Liver (tissue), 9 donors: ENCODE results near the gene CD46. TPM values are rescaled to one million over a fixed set of nuclear protein-coding genes. Genes with fewer than 3 reads are reported as not detected.

Experiments
- DNase-seq: peaks from one replicate; pipeline ENCODE4 v3.0.0-alpha.2; 2017; ENCODE audit warnings: low spot score
- H3K27ac ChIP-seq, 2 donors: one replicate each; pipeline ENCODE4 v1.7.0; 2013; ENCODE audit warnings: inconsistent platforms in 2 of 2, low read length in 2 of 2, control low read depth in 1 of 2, low read depth in 1 of 2, mild to moderate bottlenecking in 1 of 2
- H3K27me3 ChIP-seq, 4 donors: one replicate each; pipeline versions ENCODE4 v1.6.1 to v1.7.0; 2013; ENCODE audit warnings: low read length in 3 of 4, inconsistent platforms in 1 of 4, mild to moderate bottlenecking in 1 of 4, moderate library complexity in 1 of 4; ENCODE audit not compliant: control insufficient read depth in 4 of 4, insufficient read depth in 4 of 4
- H3K36me3 ChIP-seq, 4 donors: one replicate each; pipeline versions ENCODE4 v1.6.1 to v1.7.0; 2013; ENCODE audit warnings: low read length in 3 of 4, mild to moderate bottlenecking in 3 of 4, low read depth in 1 of 4, moderate library complexity in 1 of 4; ENCODE audit not compliant: control insufficient read depth in 4 of 4, insufficient read depth in 3 of 4
- H3K4me1 ChIP-seq, 4 donors: one replicate each; pipeline versions ENCODE4 v1.6.1 to v1.7.0; 2013; ENCODE audit warnings: low read length in 3 of 4, mild to moderate bottlenecking in 3 of 4, moderate library complexity in 1 of 4; ENCODE audit not compliant: control insufficient read depth in 4 of 4, insufficient read depth in 4 of 4
- H3K4me3 ChIP-seq, 3 donors: one replicate each; pipeline versions ENCODE4 v1.6.1 to v1.7.0; 2013; ENCODE audit warnings: low read length in 3 of 3, control low read depth in 1 of 3, low read depth in 1 of 3, mild to moderate bottlenecking in 1 of 3
- H3K9ac ChIP-seq, 2 donors: one replicate each; pipeline ENCODE4 v1.7.0; 2013; ENCODE audit warnings: low read length in 2 of 2, mild to moderate bottlenecking in 2 of 2, moderate library complexity in 2 of 2, control low read depth in 1 of 2, low read depth in 1 of 2
- H3K9me3 ChIP-seq, 4 donors: one replicate each; pipeline versions ENCODE4 v1.6.1 to v1.7.0; 2013; ENCODE audit warnings: low read length in 3 of 4; ENCODE audit not compliant: control insufficient read depth in 4 of 4
- ATF3 ChIP-seq: IDR thresholded peaks from 2 replicates; pipeline ENCODE4 v1.6.1; 2016; ENCODE audit warnings: antibody characterized with exemption
- CTCF ChIP-seq: fragments of 150-350 bp; IDR thresholded peaks from 2 replicates; pipeline ENCODE4 v1.5.1; 2017; ENCODE audit warnings: improper control_type of control experiment, low read depth, low read length; ENCODE audit not compliant: missing input control
- EGR1 ChIP-seq, 2 donors: IDR thresholded peaks; 2 replicates each; pipeline ENCODE4 v1.6.1; 2016 to 2018; ENCODE audit warnings: antibody characterized with exemption in 2 of 2, low read depth in 2 of 2
- FOXA1 ChIP-seq: IDR thresholded peaks from 2 replicates; pipeline ENCODE4 v1.6.1; 2016; ENCODE audit warnings: antibody characterized with exemption
- GABPA ChIP-seq, 2 donors: IDR thresholded peaks in 1 of 2; conservative IDR thresholded peaks in 1 of 2; 2 replicates each; pipeline ENCODE4 v1.6.1; 2016; ENCODE audit warnings: antibody characterized with exemption in 2 of 2, mild to moderate bottlenecking in 1 of 2, moderate library complexity in 1 of 2
- HNF4A ChIP-seq, 2 donors: conservative IDR thresholded peaks; 2 replicates each; pipeline ENCODE4 v1.6.1; 2016; ENCODE audit warnings: antibody characterized with exemption in 2 of 2, mild to moderate bottlenecking in 2 of 2
- JUND ChIP-seq, 2 donors: IDR thresholded peaks; 2 replicates each; pipeline ENCODE4 v1.6.1; 2016; ENCODE audit warnings: antibody characterized with exemption in 2 of 2
- MAX ChIP-seq: IDR thresholded peaks from 2 replicates; pipeline ENCODE4 v1.6.1; 2016; ENCODE audit warnings: antibody characterized with exemption
- NR2F2 ChIP-seq: IDR thresholded peaks from 2 replicates; pipeline ENCODE4 v1.6.1; 2016; ENCODE audit warnings: antibody characterized with exemption
- RAD21 ChIP-seq, 2 donors: IDR thresholded peaks; 2 replicates each; pipeline ENCODE4 v1.6.1; 2016; ENCODE audit warnings: antibody characterized with exemption in 2 of 2, mild to moderate bottlenecking in 2 of 2
- RXRA ChIP-seq, 2 donors: IDR thresholded peaks; 2 replicates each; pipeline ENCODE4 v1.6.1; 2017 to 2018; ENCODE audit warnings: antibody characterized with exemption in 2 of 2, mild to moderate bottlenecking in 1 of 2
- SP1 ChIP-seq: IDR thresholded peaks from 2 replicates; pipeline ENCODE4 v1.6.1; 2018; ENCODE audit warnings: antibody characterized with exemption, mild to moderate bottlenecking
- TAF1 ChIP-seq: conservative IDR thresholded peaks from 2 replicates; pipeline ENCODE4 v1.6.1; 2016; ENCODE audit warnings: antibody characterized with exemption, mild to moderate bottlenecking
- YY1 ChIP-seq: IDR thresholded peaks from 2 replicates; pipeline ENCODE4 v1.6.1; 2016; ENCODE audit warnings: antibody characterized with exemption, mild to moderate bottlenecking
- WGBS: extraction: QIAGEN DNeasy Blood & Tissue Kit; methylation state at CpG from one replicate; pipeline ENCODE4 v1.1.7; 2013; 5-methylcytosine and 5-hydroxymethylcytosine counted together
- polyA plus RNA-seq, 2 donors: library from polyadenylated mRNA; stranded (reverse) in 1 of 2; unstranded in 1 of 2; fragments of 200-250 nt in 1 of 2; fragments of >200 nt in 1 of 2; fragmentation: Nextera tagmentation in 1 of 2; extraction: Ambion mirVana in 1 of 2; gene quantifications; one replicate each; pipeline versions ENCODE4 v1.2.1 to v1.2.3, GENCODE V29; 2013 to 2015
- total RNA-seq, 2 donors: library from RNA; depleted of rRNA; stranded (reverse); fragments of >200 nt; gene quantifications; one replicate each; pipeline ENCODE4 v1.2.3, GENCODE V29; 2014
- TF ChIP-seq, protein P1 (sequence below): IDR thresholded peaks from 2 replicates; pipeline ENCODE4 v1.6.1; 2016; ENCODE audit warnings: antibody characterized with exemption
- TF ChIP-seq, protein P2 (sequence below): IDR thresholded peaks from 2 replicates; pipeline ENCODE4 v1.6.1; 2016; ENCODE audit warnings: antibody characterized with exemption, mild to moderate bottlenecking
- donor health status: healthy.
- donor health status: healthy.
- donor health status: healthy.
- donor health status: healthy.
- donor health status: healthy.

CD46 gene
- total and polyA plus RNA-seq, 4 donors, result 71.3 to 177 (median 121) TPM

GRCh38 chr1:207832796-207833195 is 80.9 kb downstream of the CD46 start:
- TF ChIP-seq EGR1 (IDR thresholded peaks at IDR 0.05; ENCODE audit: low read depth in 2 of 2), result no peak
- TF ChIP-seq GABPA (IDR thresholded peaks at IDR 0.05 in 1 of 2, conservative IDR thresholded peaks at IDR 0.05 in 1 of 2), result no peak
- no peak for TF ChIP-seq YY1
- no peak for TF ChIP-seq RAD21 (IDR thresholded peaks at IDR 0.05)
- Histone ChIP-seq H3K4me3 (no peak overlapping the region), H3K27ac (no peak overlapping the region), H3K27me3 (no peaks in the 10 kb centered on the region), H3K36me3 (no peaks in the 10 kb centered on the region), H3K9me3 (no peaks in the 10 kb centered on the region), H3K4me1 (peaks cover 0 to 7% (median 7%) of the 10 kb centered on the region in 4 donors), H3K9ac (no peak overlapping the region)
- DNase-seq, result no peak
- 97% methylated on average over 8 of the region's 8 CpGs for WGBS

- Histone ChIP-seq H3K4me3 (no peak overlapping the region), H3K36me3 (no peaks in the 10 kb centered on the region), H3K9ac (no peak overlapping the region), H3K27ac (no peak overlapping the region), H3K4me1 (peaks cover 0 to 2% (median under 1%) of the 10 kb centered on the region in 4 donors), H3K9me3 (no peaks in the 10 kb centered on the region), H3K27me3 (no peaks in the 10 kb centered on the region)
- DNase-seq, result no peak
- TF ChIP-seq NR2F2 (no peak), RXRA (IDR thresholded peaks at IDR 0.05) (no peak), RAD21 (IDR thresholded peaks at IDR 0.05) (no peak), FOXA1 (no peak), CTCF (no peak), ATF3 (no peak), HNF4A (conservative IDR thresholded peaks at IDR 0.05) (no peak), SP1 (no peak), EGR1 (IDR thresholded peaks at IDR 0.05; ENCODE audit: low read depth in 2 of 2) (no peak), JUND (IDR thresholded peaks at IDR 0.05) (no peak), MAX (no peak)
- TF ChIP-seq, protein P1, sequence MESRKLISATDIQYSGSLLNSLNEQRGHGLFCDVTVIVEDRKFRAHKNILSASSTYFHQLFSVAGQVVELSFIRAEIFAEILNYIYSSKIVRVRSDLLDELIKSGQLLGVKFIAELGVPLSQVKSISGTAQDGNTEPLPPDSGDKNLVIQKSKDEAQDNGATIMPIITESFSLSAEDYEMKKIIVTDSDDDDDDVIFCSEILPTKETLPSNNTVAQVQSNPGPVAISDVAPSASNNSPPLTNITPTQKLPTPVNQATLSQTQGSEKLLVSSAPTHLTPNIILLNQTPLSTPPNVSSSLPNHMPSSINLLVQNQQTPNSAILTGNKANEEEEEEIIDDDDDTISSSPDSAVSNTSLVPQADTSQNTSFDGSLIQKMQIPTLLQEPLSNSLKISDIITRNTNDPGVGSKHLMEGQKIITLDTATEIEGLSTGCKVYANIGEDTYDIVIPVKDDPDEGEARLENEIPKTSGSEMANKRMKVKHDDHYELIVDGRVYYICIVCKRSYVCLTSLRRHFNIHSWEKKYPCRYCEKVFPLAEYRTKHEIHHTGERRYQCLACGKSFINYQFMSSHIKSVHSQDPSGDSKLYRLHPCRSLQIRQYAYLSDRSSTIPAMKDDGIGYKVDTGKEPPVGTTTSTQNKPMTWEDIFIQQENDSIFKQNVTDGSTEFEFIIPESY, result no peak
- 81% methylated on average over 6 of the region's 6 CpGs for WGBS
Observed at GRCh38 chr1:207833381-207833780, 81.5 kb downstream of the CD46 start.

GRCh38 chr1:207833956-207834660 is 82.3 kb downstream of the CD46 start:
- Histone ChIP-seq H3K4me3 (no peak overlapping the region), H3K4me1 (no peaks in the 10 kb centered on the region), H3K9ac (no peak overlapping the region), H3K36me3 (no peaks in the 10 kb centered on the region), H3K27me3 (no peaks in the 10 kb centered on the region), H3K9me3 (no peaks in the 10 kb centered on the region), H3K27ac (no peak overlapping the region)
- DNase-seq, result no peak
- WGBS, result 89% methylated on average over 7 of the region's 7 CpGs
- TF ChIP-seq, protein P2, sequence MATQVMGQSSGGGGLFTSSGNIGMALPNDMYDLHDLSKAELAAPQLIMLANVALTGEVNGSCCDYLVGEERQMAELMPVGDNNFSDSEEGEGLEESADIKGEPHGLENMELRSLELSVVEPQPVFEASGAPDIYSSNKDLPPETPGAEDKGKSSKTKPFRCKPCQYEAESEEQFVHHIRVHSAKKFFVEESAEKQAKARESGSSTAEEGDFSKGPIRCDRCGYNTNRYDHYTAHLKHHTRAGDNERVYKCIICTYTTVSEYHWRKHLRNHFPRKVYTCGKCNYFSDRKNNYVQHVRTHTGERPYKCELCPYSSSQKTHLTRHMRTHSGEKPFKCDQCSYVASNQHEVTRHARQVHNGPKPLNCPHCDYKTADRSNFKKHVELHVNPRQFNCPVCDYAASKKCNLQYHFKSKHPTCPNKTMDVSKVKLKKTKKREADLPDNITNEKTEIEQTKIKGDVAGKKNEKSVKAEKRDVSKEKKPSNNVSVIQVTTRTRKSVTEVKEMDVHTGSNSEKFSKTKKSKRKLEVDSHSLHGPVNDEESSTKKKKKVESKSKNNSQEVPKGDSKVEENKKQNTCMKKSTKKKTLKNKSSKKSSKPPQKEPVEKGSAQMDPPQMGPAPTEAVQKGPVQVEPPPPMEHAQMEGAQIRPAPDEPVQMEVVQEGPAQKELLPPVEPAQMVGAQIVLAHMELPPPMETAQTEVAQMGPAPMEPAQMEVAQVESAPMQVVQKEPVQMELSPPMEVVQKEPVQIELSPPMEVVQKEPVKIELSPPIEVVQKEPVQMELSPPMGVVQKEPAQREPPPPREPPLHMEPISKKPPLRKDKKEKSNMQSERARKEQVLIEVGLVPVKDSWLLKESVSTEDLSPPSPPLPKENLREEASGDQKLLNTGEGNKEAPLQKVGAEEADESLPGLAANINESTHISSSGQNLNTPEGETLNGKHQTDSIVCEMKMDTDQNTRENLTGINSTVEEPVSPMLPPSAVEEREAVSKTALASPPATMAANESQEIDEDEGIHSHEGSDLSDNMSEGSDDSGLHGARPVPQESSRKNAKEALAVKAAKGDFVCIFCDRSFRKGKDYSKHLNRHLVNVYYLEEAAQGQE, result no peak
- TF ChIP-seq, protein P1, result no peak
- no peak for TF ChIP-seq FOXA1
- no peak for TF ChIP-seq ATF3
- TF ChIP-seq TAF1, result no peak
